HepG2 (cell line): ENCODE data around the gene HEPN1. TPM values are rescaled to one million over a fixed set of nuclear protein-coding genes. Genes with fewer than 3 reads are reported as not detected.

ENCODE experiments used
- ATAC-seq: fragments of 200-7000 bp; cut with Tn5 transposase; 3 replicates; pipeline ENCODE4 v1.9.1; 2020; ENCODE audit warnings: mild to moderate bottlenecking, moderate library complexity
- BruUV-seq: library from RNA; stranded (reverse); fragments of 400-500 nt; replicated peaks from 2 replicates; lab custom pipeline; 2021; lab: Mats Ljungman, UMichigan
- CTCF ChIA-PET: fragments of 300-600 bp; formaldehyde crosslinking; extraction: SDS; loops from one replicate; lab custom pipeline; 2021; ENCODE audit warnings: low total read pairs, inconsistent platforms, low intra/inter-chr PET ratio; lab: Yijun Ruan, JAX
- POLR2A ChIA-PET: fragments of 350-600 bp; sonication (Branson Sonifier 250); formaldehyde crosslinking; loops from one replicate; lab custom pipeline; 2020; ENCODE audit warnings: antibody characterized with exemption, inconsistent platforms; lab: Yijun Ruan, JAX
- DNase-seq: peaks from one replicate; pipeline ENCODE4 v3.0.0-alpha.2; 2015; ENCODE audit warnings: low spot score
- FAIRE-seq: peaks from 3 replicates; lab custom pipeline; 2011; peaks lifted over from hg19 to GRCh38; lab: Jason Lieb, UNC
- H2AFZ ChIP-seq: one replicate; pipeline ENCODE4 v1.6.1; 2011; ENCODE audit warnings: low read length, inconsistent platforms
- H3K27ac ChIP-seq: fragments of 300-600 bp; 3 replicates; pipeline ENCODE4 v1.8.0; 2011; ENCODE audit warnings: mixed run types, mild to moderate bottlenecking, mixed read lengths, low read length, inconsistent platforms; ENCODE audit not compliant: insufficient read depth; ENCODE audit errors: extremely low read length
- H3K27me3 ChIP-seq, 2 experiments: fragments of 200-600 bp in 1 of 2; 2 replicates in 1 of 2; 3 replicates in 1 of 2; pipeline versions ENCODE4 v1.6.0 to v1.8.0; 2011; ENCODE audit warnings: low read length in 2 of 2, mild to moderate bottlenecking in 2 of 2, moderate library complexity in 2 of 2, inconsistent platforms in 1 of 2; ENCODE audit not compliant: insufficient read depth in 2 of 2, control insufficient read depth in 1 of 2
- H3K36me3 ChIP-seq, 2 experiments: fragments of 200-600 bp in 1 of 2; replicated peaks in 1 of 2; 2 replicates in 1 of 2; 3 replicates in 1 of 2; pipeline versions ENCODE4 v1.5.1 to v1.8.0; 2011; ENCODE audit warnings: low read length in 2 of 2, inconsistent platforms in 1 of 2; ENCODE audit not compliant: insufficient read depth in 2 of 2, control insufficient read depth in 1 of 2
- H3K4me1 ChIP-seq: 2 replicates; pipeline ENCODE4 v1.5.1; 2012; ENCODE audit warnings: low read length, inconsistent platforms; ENCODE audit not compliant: insufficient read depth
- H3K4me2 ChIP-seq: 2 replicates; pipeline ENCODE4 v1.6.0; 2011; ENCODE audit warnings: low read depth, low read length, inconsistent platforms
- H3K4me3 ChIP-seq, 3 experiments: fragments of 200-600 bp in 1 of 3; sonication (generic), shearing (Covaris generic) in 1 of 3; replicated peaks in 1 of 3; 2 replicates each; pipeline ENCODE4 v1.5.1; 2011 to 2016; ENCODE audit warnings: low read length in 3 of 3, inconsistent platforms in 2 of 3, low read depth in 2 of 3, mild to moderate bottlenecking in 2 of 3, control low read depth in 1 of 3, mixed read lengths in 1 of 3; ENCODE audit not compliant: insufficient read depth in 1 of 3
- H3K79me2 ChIP-seq: one replicate; pipeline ENCODE4 v1.6.1; 2011; ENCODE audit warnings: low read length, inconsistent platforms; ENCODE audit not compliant: insufficient read depth
- H3K9ac ChIP-seq: 2 replicates; pipeline ENCODE4 v1.6.0; 2011; ENCODE audit warnings: mild to moderate bottlenecking, low read depth, low read length, inconsistent platforms; ENCODE audit not compliant: insufficient read depth
- H3K9me3 ChIP-seq: 2 replicates; pipeline ENCODE4 v1.5.1; 2012; ENCODE audit warnings: mild to moderate bottlenecking, low read length
- H4K20me1 ChIP-seq: 2 replicates; pipeline ENCODE4 v1.6.0; 2011; ENCODE audit warnings: inconsistent platforms, mild to moderate bottlenecking, low read length, moderate library complexity; ENCODE audit not compliant: insufficient read depth
- AHR ChIP-seq: IDR thresholded peaks from 2 replicates; pipeline ENCODE4 v1.6.1; 2018; ENCODE audit warnings: missing genetic modification reagents, missing compliant biosample characterization
- CREM ChIP-seq, 2 experiments: sonication (generic) in 1 of 2; formaldehyde crosslinking in 1 of 2; IDR thresholded peaks; 2 replicates each; pipeline versions ENCODE4 v1.4.0 to v1.6.1; 2016 to 2020; ENCODE audit warnings: antibody characterized with exemption in 1 of 2, mild to moderate bottlenecking in 1 of 2, missing genetic modification reagents in 1 of 2
- FOXA3 ChIP-seq: IDR thresholded peaks from 2 replicates; pipeline ENCODE4 v1.6.1; 2016; ENCODE audit warnings: missing genetic modification reagents, missing compliant biosample characterization
- IRF1 ChIP-seq: sonication (generic); formaldehyde crosslinking; IDR thresholded peaks from 2 replicates; pipeline ENCODE4 v1.4.0; 2020; ENCODE audit warnings: low read depth, mild to moderate bottlenecking, missing genetic modification reagents
- ISL2 ChIP-seq: sonication (generic); formaldehyde crosslinking; IDR thresholded peaks from 2 replicates; pipeline ENCODE4 v1.5.0; 2020; ENCODE audit warnings: missing genetic modification reagents
- MTF2 ChIP-seq: sonication (generic); formaldehyde crosslinking; IDR thresholded peaks from 2 replicates; pipeline ENCODE4 v1.5.0; 2020; ENCODE audit warnings: missing genetic modification reagents, borderline replicate concordance
- PAXIP1 ChIP-seq: sonication (generic); formaldehyde crosslinking; conservative IDR thresholded peaks from 2 replicates; pipeline ENCODE4 v1.4.0; 2020; ENCODE audit warnings: mild to moderate bottlenecking, missing genetic modification reagents, moderate library complexity
- SPEN ChIP-seq: sonication (generic); formaldehyde crosslinking; IDR thresholded peaks from 2 replicates; pipeline ENCODE4 v1.5.1; 2020; ENCODE audit warnings: low read depth, mild to moderate bottlenecking, missing genetic modification reagents
- ZMAT3 ChIP-seq: sonication (generic); formaldehyde crosslinking; conservative IDR thresholded peaks from 2 replicates; pipeline ENCODE4 v1.7.0; 2021; ENCODE audit warnings: missing genetic modification reagents
- ZMYM2 ChIP-seq: sonication (generic); formaldehyde crosslinking; IDR thresholded peaks from 2 replicates; pipeline ENCODE4 v1.8.0; 2022; ENCODE audit warnings: mild to moderate bottlenecking, missing genetic modification reagents
- ZNF496 ChIP-seq: sonication (generic); formaldehyde crosslinking; IDR thresholded peaks from 2 replicates; pipeline ENCODE4 v1.8.1; 2023; ENCODE audit warnings: mild to moderate bottlenecking, moderate library complexity, missing genetic modification reagents; ENCODE audit not compliant: insufficient replicate concordance
- ZNF564 ChIP-seq: sonication (generic); formaldehyde crosslinking; IDR thresholded peaks from 2 replicates; pipeline ENCODE4 v1.8.1; 2023; ENCODE audit warnings: mild to moderate bottlenecking, missing genetic modification reagents
- ZNF766 ChIP-seq: sonication (generic); formaldehyde crosslinking; IDR thresholded peaks from 2 replicates; pipeline ENCODE4 v1.5.0; 2020; ENCODE audit warnings: missing genetic modification reagents, borderline replicate concordance
- WGBS: methylation state at CpG from one replicate; pipeline ENCODE4 v1.1.6; 2017; ENCODE audit warnings: low lambda C conversion rate; 5-methylcytosine and 5-hydroxymethylcytosine counted together
- in situ Hi-C: cut with HindIII; loops from 2 replicates; pipeline ENCODE4 v1.10.0; 2017; ENCODE audit warnings: low pct_unique_long_range_greater_than_20kb; ENCODE audit not compliant: extremely low pct_ligation_motif_present
- intact Hi-C: fragments of 100-400 bp; cut with micrococcal nuclease; formaldehyde crosslinking; loops from one replicate; pipeline ENCODE4 v1.10.0; 2022; ENCODE audit not compliant: unreplicated experiment
- polyA plus RNA-seq, 8 experiments: library from polyadenylated mRNA; depleted of rRNA in 3 of 8; stranded (reverse) in 7 of 8; unstranded in 1 of 8; fragments of >200 nt; fragmentation: Illumina TruSeq in 4 of 8; extraction: Trizol in 4 of 8; gene quantifications; 2 replicates each; pipeline versions ENCODE4 v1.2.1 to v1.2.3, GENCODE V29; 2011 to 2016; ENCODE audit warnings: low read depth in 4 of 8, missing spikeins in 1 of 8, mixed read lengths in 1 of 8; ENCODE audit not compliant: insufficient read depth in 1 of 8
- total RNA-seq, 5 experiments: library from RNA; depleted of rRNA; stranded (reverse); fragments of >200 nt; fragmentation: Illumina TruSeq; extraction: Trizol; gene quantifications; 2 replicates each; pipeline ENCODE4 v1.2.3, GENCODE V29; 2016; ENCODE audit warnings: low read depth in 1 of 5

Gene HEPN1
- total and polyA plus RNA-seq, 2 of the 13 experiments (the other 11 are each of a cell fraction or from before 2014, with no cell fraction given), result not detected

GRCh38 chr11:124892750-124893454 is 26.1 kb upstream of the HEPN1 start:
- Histone ChIP-seq H3K4me1 (peaks cover 36% of the 10 kb centered on the region), H3K79me2 (no peaks in the 10 kb centered on the region), H2AFZ (no peak overlapping the region), H3K9ac (no peak overlapping the region), H3K27ac (no peak overlapping the region), H3K27me3 (peaks cover 0 to 49% of the 10 kb centered on the region in 2 experiments; a peak in 4 of 5 replicates), H3K9me3 (no peaks in the 10 kb centered on the region), H3K36me3 (no peaks in the 10 kb centered on the region), H3K4me2 (no peak overlapping the region), H4K20me1 (no peaks in the 10 kb centered on the region), H3K4me3 (no peak overlapping the region)
- 55% methylated on average over 9 of the region's 9 CpGs for WGBS
- ChIA-PET CTCF (no interaction called here), POLR2A (no interaction called here)
- BruUV-seq, result no TSS peak
- ATAC-seq (no peak), FAIRE-seq (no peak), DNase-seq (no peak)
- intact Hi-C loops (no loop called here), in situ Hi-C loops (no loop called here)
- no peak for TF ChIP-seq ZNF766 (CRISPR knock-in tag)
- no peak for TF ChIP-seq ZMYM2
- TF ChIP-seq FOXA3, result no peak
- TF ChIP-seq CREM (IDR thresholded peaks at IDR 0.05), result no peak
- no peak for TF ChIP-seq CREM (CRISPR knock-in tag; IDR thresholded peaks at IDR 0.05)

GRCh38 chr11:124893781-124894401 is 25.2 kb upstream of the HEPN1 start:
- BruUV-seq, result no TSS peak
- intact Hi-C loops, result no loop called here
- TF ChIP-seq ZNF564 (CRISPR knock-in tag), result no peak
- TF ChIP-seq AHR (CRISPR knock-in tag), result no peak
- TF ChIP-seq IRF1 (CRISPR knock-in tag), result no peak
- TF ChIP-seq ISL2 (CRISPR knock-in tag), result no peak
- TF ChIP-seq PAXIP1, result no peak
- no peak for TF ChIP-seq MTF2 (CRISPR knock-in tag)
- no peak for TF ChIP-seq ZNF496 (CRISPR knock-in tag)
- TF ChIP-seq ZMAT3 (CRISPR knock-in tag), result no peak
- TF ChIP-seq SPEN, result no peak

More at GRCh38 chr11:124893781-124894401, 25.2 kb upstream of the HEPN1 start:
- in situ Hi-C loops, result no loop called here
- Histone ChIP-seq H3K27me3 (peaks cover 0 to 48% of the 10 kb centered on the region in 2 experiments; a peak in 4 of 5 replicates), H3K9ac (no peak overlapping the region), H3K4me3 (no peak overlapping the region), H3K4me1 (peaks cover 46% of the 10 kb centered on the region), H3K27ac (no peak overlapping the region), H3K4me2 (no peak overlapping the region), H3K36me3 (no peaks in the 10 kb centered on the region), H3K79me2 (no peaks in the 10 kb centered on the region), H4K20me1 (no peaks in the 10 kb centered on the region), H2AFZ (no peak overlapping the region), H3K9me3 (no peaks in the 10 kb centered on the region)
- ATAC-seq, result no peak
- DNase-seq, result no peak
- POLR2A ChIA-PET, result no interaction called here
- CTCF ChIA-PET, result no interaction called here
- no peak for FAIRE-seq
- 43% methylated on average over 6 of the region's 14 CpGs for WGBS
